Testis (tissue), 5 donors: ENCODE data around the gene LSR. TPM values are rescaled to one million over a fixed set of nuclear protein-coding genes. Genes with fewer than 3 reads are reported as not detected.

Experiments used
- DNase-seq: peaks from one replicate; pipeline ENCODE4 v3.0.0-alpha.2; 2019
- H3K27ac ChIP-seq, 2 donors: fragments of 200-600 bp; sonication (generic); one replicate each; pipeline ENCODE4 v1.5.1; 2019
- H3K27me3 ChIP-seq: fragments of 200-600 bp; sonication (generic); one replicate; pipeline ENCODE4 v1.5.1; 2019
- H3K36me3 ChIP-seq: fragments of 200-600 bp; sonication (generic); one replicate; pipeline ENCODE4 v1.5.1; 2017; ENCODE audit warnings: low read depth; ENCODE audit errors: missing control alignments
- H3K4me1 ChIP-seq: fragments of 200-600 bp; sonication (generic); one replicate; pipeline ENCODE4 v1.5.1; 2019
- H3K4me3 ChIP-seq, 2 donors: fragments of 200-600 bp; sonication (generic); one replicate each; pipeline ENCODE4 v1.5.1; 2017 to 2019
- H3K9me3 ChIP-seq: fragments of 200-600 bp; sonication (generic); one replicate; pipeline ENCODE4 v1.5.1; 2017
- CTCF ChIP-seq, 3 experiments: fragments of 450-650 bp in 2 of 3; fragments of 200-600 bp in 1 of 3; sonication (generic) in 1 of 3; IDR thresholded peaks; one replicate each; pipeline ENCODE4 v1.5.1; 2016 to 2019; ENCODE audit warnings: antibody characterized with exemption in 3 of 3, mild to moderate bottlenecking in 2 of 3, moderate library complexity in 1 of 3
- POLR2A ChIP-seq: fragments of 450-650 bp; IDR thresholded peaks from one replicate; pipeline ENCODE4 v1.6.1; 2017; ENCODE audit warnings: antibody characterized with exemption, mild to moderate bottlenecking, moderate library complexity
- WGBS, 2 donors: methylation state at CpG; one replicate each; pipeline ENCODE4 v1.1.5; 2018; 5-methylcytosine and 5-hydroxymethylcytosine counted together
- intact Hi-C: fragments of 100-400 bp; cut with DNase I; formaldehyde crosslinking; loops from one replicate; pipeline ENCODE4 v1.15.1; 2023; ENCODE audit warnings: low total_unique reads
- long read RNA-seq, 2 donors: transcript quantifications; one replicate each; lab custom pipeline, GENCODE V29; 2026
- polyA plus RNA-seq: library from polyadenylated mRNA; stranded (reverse); fragments of 350-450 nt; fragmentation: Illumina TruSeq; extraction: RNeasy Lipid Tissue Mini Kit (QIAGEN cat#74804); gene quantifications from one replicate; pipeline ENCODE4 v1.2.3, GENCODE V29; 2014; ENCODE audit warnings: low read depth, low replicate concordance; ENCODE audit not compliant: insufficient read depth
- total RNA-seq, 2 donors: library from RNA; depleted of rRNA; stranded (reverse); fragments of >200 nt; gene quantifications; one replicate each; pipeline ENCODE4 v1.2.3, GENCODE V29; 2016

Gene LSR, protein sequence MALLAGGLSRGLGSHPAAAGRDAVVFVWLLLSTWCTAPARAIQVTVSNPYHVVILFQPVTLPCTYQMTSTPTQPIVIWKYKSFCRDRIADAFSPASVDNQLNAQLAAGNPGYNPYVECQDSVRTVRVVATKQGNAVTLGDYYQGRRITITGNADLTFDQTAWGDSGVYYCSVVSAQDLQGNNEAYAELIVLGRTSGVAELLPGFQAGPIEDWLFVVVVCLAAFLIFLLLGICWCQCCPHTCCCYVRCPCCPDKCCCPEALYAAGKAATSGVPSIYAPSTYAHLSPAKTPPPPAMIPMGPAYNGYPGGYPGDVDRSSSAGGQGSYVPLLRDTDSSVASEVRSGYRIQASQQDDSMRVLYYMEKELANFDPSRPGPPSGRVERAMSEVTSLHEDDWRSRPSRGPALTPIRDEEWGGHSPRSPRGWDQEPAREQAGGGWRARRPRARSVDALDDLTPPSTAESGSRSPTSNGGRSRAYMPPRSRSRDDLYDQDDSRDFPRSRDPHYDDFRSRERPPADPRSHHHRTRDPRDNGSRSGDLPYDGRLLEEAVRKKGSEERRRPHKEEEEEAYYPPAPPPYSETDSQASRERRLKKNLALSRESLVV
- 100 to 1,000 TPM; 154 to 195 TPM for total RNA-seq
- 85.7 TPM for polyA plus RNA-seq
- long read RNA-seq, donor 1, transcript LSR-202 (9 exons, 2,105 nt) = major isoform, 5 of 16 reads
- long read RNA-seq, donor 1, partial matches to known transcripts = 5 of 16 reads
- long read RNA-seq, donor 1, other reads (novel, unspliced or antisense) = 0 of 16 reads
- long read RNA-seq, donor 2, transcript LSR-214 (10 exons, 2,274 nt) = major isoform, 6 of 18 reads
- long read RNA-seq, donor 2, partial matches to known transcripts = 5 of 18 reads
- long read RNA-seq, donor 2, other reads (novel, unspliced or antisense) = 0 of 18 reads

DNA sequence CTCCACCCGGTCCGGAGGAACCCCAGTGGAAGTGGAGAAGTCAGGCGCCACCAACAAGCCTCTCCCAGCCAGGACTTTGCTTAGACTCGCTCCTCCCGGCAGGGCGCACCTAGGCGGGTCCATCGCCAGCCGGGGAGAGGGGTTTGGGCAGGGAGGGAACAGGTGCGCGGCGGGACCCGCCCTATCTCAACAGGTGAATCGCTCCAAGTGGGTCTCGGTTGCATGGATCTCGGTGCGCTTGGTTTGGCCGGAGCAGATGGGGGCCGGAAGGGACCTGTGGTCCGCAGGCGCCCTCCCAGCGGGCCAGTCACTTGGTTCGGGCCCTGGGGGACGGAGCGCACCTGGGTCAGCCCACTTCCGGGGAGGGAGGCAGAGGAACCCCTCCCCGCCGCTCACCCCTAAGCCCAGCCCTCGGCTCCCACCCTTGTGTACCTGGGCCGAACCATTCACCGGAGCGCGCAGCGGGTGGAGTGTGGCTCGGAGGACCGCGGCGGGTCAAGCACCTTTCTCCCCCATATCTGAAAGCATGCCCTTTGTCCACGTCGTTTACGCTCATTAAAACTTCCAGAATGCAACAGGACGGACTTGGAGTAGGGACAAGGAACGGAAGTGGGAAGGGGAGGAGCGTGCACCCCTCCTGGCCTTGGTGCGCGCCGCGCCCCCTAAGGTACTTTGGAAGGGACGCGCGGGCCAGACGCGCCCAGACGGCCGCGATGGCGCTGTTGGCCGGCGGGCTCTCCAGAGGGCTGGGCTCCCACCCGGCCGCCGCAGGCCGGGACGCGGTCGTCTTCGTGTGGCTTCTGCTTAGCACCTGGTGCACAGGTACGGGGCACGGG lies at the start of gene LSR:
Gene LSR, plus strand, starts transcription at position 693 of the 836 bp plus-strand sequence. Its CDS starts 21 bp downstream, at position 714.
- WGBS, 2 donors = 1% methylated on average over 68 of the region's 69 CpGs; no CpG with 5 or more reads in 1 of the 2 donors
- peak; percentile 93 for DNase-seq
- H3K4me3 ChIP-seq = peak within 1 kb of the TSS; percentile 60 to 78
- intact Hi-C loops = no loop called here
- H3K27ac ChIP-seq = peak within 1 kb of the TSS; percentile 86 to 88
- H3K4me1 ChIP-seq = no peaks in the 10 kb centered on the region
- no peaks in the 10 kb centered on the region for H3K27me3 ChIP-seq
- H3K36me3 ChIP-seq = no peaks in the 10 kb centered on the region
- H3K9me3 ChIP-seq = no peaks in the 10 kb centered on the region
- TF ChIP-seq CTCF (IDR thresholded peaks at IDR 0.05) = peak in 1 of 3 experiments; percentile 3
- no peak for TF ChIP-seq POLR2A

- Histone ChIP-seq H3K27ac (no peak overlapping the region), H3K27me3 (no peaks in the 10 kb centered on the region), H3K4me1 (no peaks in the 10 kb centered on the region), H3K9me3 (no peaks in the 10 kb centered on the region), H3K4me3 (no peak overlapping the region), H3K36me3 (no peaks in the 10 kb centered on the region)
- intact Hi-C loops = no loop called here
- DNase-seq = no peak
- 60 to 78% methylated on average over 2 of the region's 2 CpGs for WGBS, 2 donors
- TF ChIP-seq POLR2A (no peak), CTCF (IDR thresholded peaks at IDR 0.05) (no peak)
These were observed 49.3 kb upstream of the LSR start for GRCh38 chr19:35199481-35199880.

DNA sequence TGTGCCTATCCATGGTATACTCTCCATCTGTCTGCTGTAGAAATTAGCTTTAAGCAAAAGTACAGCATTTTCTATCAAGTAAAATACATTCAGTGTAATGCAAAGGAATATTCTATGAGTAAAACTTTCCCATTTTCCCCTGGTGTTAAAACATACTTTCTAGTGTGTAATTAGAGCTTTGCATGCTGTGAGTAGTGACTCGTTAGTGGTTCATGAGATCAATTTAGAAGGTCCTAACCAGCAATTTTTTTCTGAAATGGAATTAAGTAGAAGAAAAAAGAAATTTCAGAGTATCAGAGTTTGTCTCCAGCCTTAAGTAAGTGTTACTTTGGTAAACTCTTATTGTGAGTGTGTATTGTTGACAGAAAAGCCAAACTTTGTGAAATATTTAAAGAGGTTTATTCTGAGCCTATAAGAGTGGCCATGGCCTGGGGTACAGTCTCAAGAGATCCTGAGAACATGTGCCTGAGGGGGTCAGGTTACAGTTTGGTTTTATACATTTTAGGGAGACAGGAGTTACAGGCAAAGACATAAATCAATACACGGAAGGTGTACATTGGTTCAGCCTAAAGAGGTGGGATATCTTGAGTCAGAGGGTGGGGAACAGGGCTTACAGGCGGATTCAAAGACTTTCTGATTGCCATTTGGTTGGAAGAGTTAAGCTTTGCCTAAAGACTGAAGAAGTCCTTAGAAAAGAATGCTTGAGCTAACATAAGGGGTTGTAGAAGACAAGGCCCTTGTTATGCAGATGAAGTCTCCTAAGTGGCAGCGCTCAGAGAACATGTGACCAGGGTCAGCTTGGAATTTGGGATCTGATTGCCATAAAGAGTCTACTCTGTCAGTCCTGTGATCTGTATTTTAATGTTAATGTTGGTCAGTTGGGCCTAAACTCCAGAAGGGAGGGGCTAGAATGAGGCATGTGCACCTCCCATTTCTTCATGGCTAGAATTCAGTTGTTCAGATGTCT lies 45.8 kb upstream of the LSR start:
- H3K4me3 ChIP-seq = no peak overlapping the region
- TF ChIP-seq POLR2A (no peak), CTCF (IDR thresholded peaks at IDR 0.05) (no peak)
- intact Hi-C loops = no loop called here
- H3K4me1 ChIP-seq = no peaks in the 10 kb centered on the region
- H3K27ac ChIP-seq = no peak overlapping the region
- H3K27me3 ChIP-seq = no peaks in the 10 kb centered on the region
- 85 to 86% methylated on average over 4 of the region's 4 CpGs for WGBS, 2 donors
- DNase-seq = no peak
- H3K36me3 ChIP-seq = no peaks in the 10 kb centered on the region
- H3K9me3 ChIP-seq = no peaks in the 10 kb centered on the region
